A673 (cell line): ENCODE measurements around the gene SYTL3. TPM values are rescaled to one million over a fixed set of nuclear protein-coding genes. Genes with fewer than 3 reads are reported as not detected.

Experiments used
- BruUV-seq: library from RNA; stranded (reverse); fragments of 400-500 nt; replicated peaks from 2 replicates; lab custom pipeline; 2021; lab: Mats Ljungman, UMichigan
- CTCF ChIA-PET: fragments of 300-600 bp; sonication (Branson Sonifier 250); formaldehyde crosslinking; loops from one replicate; lab custom pipeline; 2022; ENCODE audit warnings: antibody characterized with exemption; lab: Charles Lee
- POLR2A ChIA-PET: fragments of 300-600 bp; sonication (Branson Sonifier 250); formaldehyde crosslinking; loops from one replicate; lab custom pipeline; 2022; ENCODE audit warnings: antibody characterized with exemption; ENCODE audit not compliant: low non-redundant PET; lab: Charles Lee
- DNase-seq: peaks from one replicate; pipeline ENCODE4 v3.0.0-alpha.2; 2015; ENCODE audit warnings: low spot score
- H3K27ac ChIP-seq: fragments of 200-600 bp; sonication (generic); 2 replicates; pipeline ENCODE4 v1.5.1; 2016; ENCODE audit warnings: mixed run types, low read depth, mild to moderate bottlenecking, mixed read lengths, antibody characterized with exemption, low read length; ENCODE audit not compliant: poor library complexity, severe bottlenecking
- H3K27me3 ChIP-seq: fragments of 200-600 bp; sonication (generic); replicated peaks from 2 replicates; pipeline ENCODE4 v1.6.1; 2017; ENCODE audit warnings: mixed run types, low read depth, mild to moderate bottlenecking, mixed read lengths, antibody characterized with exemption, low read length; ENCODE audit not compliant: insufficient read depth, poor library complexity
- H3K36me3 ChIP-seq: fragments of 200-600 bp; sonication (generic); 2 replicates; pipeline ENCODE4 v1.6.1; 2016; ENCODE audit warnings: mixed run types, mild to moderate bottlenecking, mixed read lengths, antibody characterized with exemption, low read length; ENCODE audit not compliant: insufficient read depth, poor library complexity, severe bottlenecking
- H3K4me1 ChIP-seq: fragments of 200-600 bp; sonication (generic); 2 replicates; pipeline ENCODE4 v1.6.1; 2017; ENCODE audit warnings: mixed run types, mild to moderate bottlenecking, mixed read lengths, antibody characterized with exemption, low read length; ENCODE audit not compliant: insufficient read depth, poor library complexity, severe bottlenecking
- H3K4me3 ChIP-seq: fragments of 200-600 bp; sonication (generic); 2 replicates; pipeline ENCODE4 v1.5.1; 2016; ENCODE audit warnings: low read depth, mixed run types, mild to moderate bottlenecking, mixed read lengths, low read length; ENCODE audit not compliant: poor library complexity, severe bottlenecking
- H3K9me3 ChIP-seq: fragments of 200-600 bp; sonication (generic); 2 replicates; pipeline ENCODE4 v1.6.1; 2016; ENCODE audit warnings: mixed run types, low read depth, mild to moderate bottlenecking, mixed read lengths, antibody characterized with exemption, low read length; ENCODE audit not compliant: poor library complexity, severe bottlenecking
- EZH2 ChIP-seq: fragments of 200-600 bp; sonication (generic); IDR thresholded peaks from 2 replicates; pipeline ENCODE4 v1.6.1; 2017; ENCODE audit warnings: borderline replicate concordance, low read depth, mild to moderate bottlenecking, mixed read lengths, antibody characterized with exemption, low read length; ENCODE audit not compliant: poor library complexity, severe bottlenecking
- intact Hi-C: fragments of 100-400 bp; cut with micrococcal nuclease; formaldehyde crosslinking; loops from one replicate; pipeline ENCODE4 v1.10.0; 2022; ENCODE audit not compliant: unreplicated experiment
- total RNA-seq: library from RNA; stranded (reverse); gene quantifications from 2 replicates; pipeline ENCODE4 v1.2.3, GENCODE V29; 2021
- TF ChIP-seq, protein P1 (sequence below): fragments of 300-800, 200-600 bp; sonication (generic); conservative IDR thresholded peaks from 2 replicates; pipeline ENCODE4 v1.5.1; 2017; ENCODE audit warnings: low read depth, mild to moderate bottlenecking, antibody characterized with exemption, low read length, moderate library complexity, mixed read lengths

SYTL3 gene
- total RNA-seq, 1 experiment from 2014 or later, result 0.82 TPM

DNA sequence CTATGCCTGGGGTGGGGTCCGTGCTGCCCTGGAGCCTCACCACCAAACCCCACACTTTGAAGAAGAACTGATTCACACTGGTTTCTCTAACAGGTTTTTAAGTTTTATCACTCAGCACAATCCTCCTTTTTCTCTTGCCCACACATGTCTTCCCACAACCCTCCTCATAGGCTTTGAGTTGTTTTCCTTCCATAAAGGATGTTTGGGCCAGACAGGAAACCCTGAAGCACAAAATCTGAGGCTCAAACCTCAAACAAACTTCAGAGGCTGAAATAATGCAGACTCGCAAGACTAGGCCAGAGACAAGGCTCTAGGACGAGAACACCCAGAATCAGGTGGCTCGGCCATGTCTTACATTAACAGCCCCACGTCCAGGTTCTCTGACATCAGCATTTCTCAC lies 134.0 kb downstream of the SYTL3 start:
- ChIA-PET POLR2A (no interaction called here), CTCF (no interaction called here)
- Histone ChIP-seq H3K4me3 (no peak overlapping the region), H3K27me3 (no peaks in the 10 kb centered on the region), H3K9me3 (no peaks in the 10 kb centered on the region), H3K27ac (no peak overlapping the region), H3K4me1 (no peaks in the 10 kb centered on the region), H3K36me3 (peaks cover 81% of the 10 kb centered on the region)
- no peak for TF ChIP-seq EZH2
- TF ChIP-seq, protein P1, sequence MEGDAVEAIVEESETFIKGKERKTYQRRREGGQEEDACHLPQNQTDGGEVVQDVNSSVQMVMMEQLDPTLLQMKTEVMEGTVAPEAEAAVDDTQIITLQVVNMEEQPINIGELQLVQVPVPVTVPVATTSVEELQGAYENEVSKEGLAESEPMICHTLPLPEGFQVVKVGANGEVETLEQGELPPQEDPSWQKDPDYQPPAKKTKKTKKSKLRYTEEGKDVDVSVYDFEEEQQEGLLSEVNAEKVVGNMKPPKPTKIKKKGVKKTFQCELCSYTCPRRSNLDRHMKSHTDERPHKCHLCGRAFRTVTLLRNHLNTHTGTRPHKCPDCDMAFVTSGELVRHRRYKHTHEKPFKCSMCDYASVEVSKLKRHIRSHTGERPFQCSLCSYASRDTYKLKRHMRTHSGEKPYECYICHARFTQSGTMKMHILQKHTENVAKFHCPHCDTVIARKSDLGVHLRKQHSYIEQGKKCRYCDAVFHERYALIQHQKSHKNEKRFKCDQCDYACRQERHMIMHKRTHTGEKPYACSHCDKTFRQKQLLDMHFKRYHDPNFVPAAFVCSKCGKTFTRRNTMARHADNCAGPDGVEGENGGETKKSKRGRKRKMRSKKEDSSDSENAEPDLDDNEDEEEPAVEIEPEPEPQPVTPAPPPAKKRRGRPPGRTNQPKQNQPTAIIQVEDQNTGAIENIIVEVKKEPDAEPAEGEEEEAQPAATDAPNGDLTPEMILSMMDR, result no peak
- intact Hi-C loops, result no loop called here
- DNase-seq, result no peak
- BruUV-seq, result no TSS peak

DNA sequence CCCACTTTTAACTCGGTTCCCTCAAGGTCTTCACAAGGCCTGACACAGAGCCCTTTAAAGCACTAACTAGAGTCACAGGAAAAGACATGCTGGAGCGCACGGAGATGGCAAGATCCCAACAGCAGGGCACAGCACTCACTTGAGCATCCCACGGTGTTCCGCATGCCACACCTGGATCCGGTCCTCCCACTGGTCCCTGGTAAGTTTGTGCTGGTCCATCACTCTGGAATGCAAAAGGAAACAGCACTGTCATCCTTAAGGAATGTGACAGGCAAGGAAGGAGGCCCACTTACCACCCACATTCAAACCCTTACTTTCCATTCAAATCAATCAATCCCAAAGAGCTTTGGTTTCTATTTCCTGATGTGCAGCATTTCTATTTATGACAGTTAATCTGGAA lies 134.7 kb downstream of the SYTL3 start:
- no peak overlapping the region for H3K4me3 ChIP-seq
- peaks cover 87% of the 10 kb centered on the region for H3K36me3 ChIP-seq
- TF ChIP-seq EZH2, result no peak
- TF ChIP-seq, protein P1, result no peak
- DNase-seq, result no peak
- CTCF ChIA-PET, result no interaction called here
- H3K27ac ChIP-seq, result no peak overlapping the region
- no TSS peak for BruUV-seq
- no peaks in the 10 kb centered on the region for H3K9me3 ChIP-seq
- H3K4me1 ChIP-seq, result no peaks in the 10 kb centered on the region
- no peaks in the 10 kb centered on the region for H3K27me3 ChIP-seq
- intact Hi-C loops, result no loop called here
- POLR2A ChIA-PET, result no interaction called here

DNA sequence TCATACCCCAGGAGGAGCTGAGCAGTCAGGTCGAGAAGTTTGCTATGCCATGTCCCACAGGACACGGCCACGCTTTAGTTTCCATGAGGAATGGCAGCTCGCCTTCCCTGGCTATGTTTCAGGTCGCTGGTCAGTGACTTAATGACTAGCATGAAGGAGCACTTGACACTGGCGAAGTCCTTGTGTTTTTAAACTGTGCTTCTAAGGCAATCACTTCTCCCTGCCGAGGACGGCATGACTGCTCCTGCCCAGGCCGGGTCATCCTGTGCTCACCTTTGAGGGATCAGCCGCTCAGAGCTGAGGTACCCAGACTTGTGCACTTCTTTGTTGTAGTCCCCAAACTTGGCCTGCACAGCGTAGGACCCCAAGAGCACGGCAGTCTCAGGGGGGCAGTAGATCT lies 135.2 kb downstream of the SYTL3 start:
- intact Hi-C loops, result no loop called here
- Histone ChIP-seq H3K9me3 (no peaks in the 10 kb centered on the region), H3K36me3 (peaks cover 87% of the 10 kb centered on the region), H3K4me3 (no peak overlapping the region), H3K4me1 (no peaks in the 10 kb centered on the region), H3K27ac (no peak overlapping the region), H3K27me3 (no peaks in the 10 kb centered on the region)
- TF ChIP-seq, protein P1, result no peak
- no peak for TF ChIP-seq EZH2
- BruUV-seq, result no TSS peak
- POLR2A ChIA-PET, result no interaction called here
- no peak for DNase-seq
- CTCF ChIA-PET, result no interaction called here
